Glutamatergic neuron (in vitro differentiated cells): Measurements from ENCODE around the gene LSM5. TPM values are rescaled to one million over a fixed set of nuclear protein-coding genes. Genes with fewer than 3 reads are reported as not detected.

Experiments used
- DNase-seq: peaks from one replicate; pipeline ENCODE4 v3.0.0; 2022
- H3K27ac Mint-ChIP-seq: one replicate; pipeline ENCODE4 v1.8.0; 2020; ENCODE audit warnings: mild to moderate bottlenecking, mixed read lengths, inconsistent platforms; ENCODE audit not compliant: unreplicated experiment
- H3K27me3 Mint-ChIP-seq: one replicate; pipeline ENCODE4 v1.8.0; 2020; ENCODE audit warnings: mild to moderate bottlenecking, moderate library complexity, mixed read lengths, inconsistent platforms; ENCODE audit not compliant: unreplicated experiment
- H3K36me3 Mint-ChIP-seq: one replicate; pipeline ENCODE4 v1.8.0; 2020; ENCODE audit warnings: mild to moderate bottlenecking, mixed read lengths, inconsistent platforms; ENCODE audit not compliant: unreplicated experiment
- H3K4me1 Mint-ChIP-seq: one replicate; pipeline ENCODE4 v1.8.0; 2020; ENCODE audit warnings: mild to moderate bottlenecking, low read depth, mixed read lengths, inconsistent platforms; ENCODE audit not compliant: unreplicated experiment
- H3K4me3 Mint-ChIP-seq: one replicate; pipeline ENCODE4 v1.8.0; 2020; ENCODE audit warnings: mild to moderate bottlenecking, mixed read lengths, inconsistent platforms; ENCODE audit not compliant: unreplicated experiment
- H3K9me3 Mint-ChIP-seq: one replicate; pipeline ENCODE4 v1.8.0; 2020; ENCODE audit warnings: mild to moderate bottlenecking, moderate library complexity, mixed read lengths, inconsistent platforms; ENCODE audit not compliant: unreplicated experiment
- CTCF ChIP-seq: fragments of 200-600 bp; sonication (generic); IDR thresholded peaks from one replicate; pipeline ENCODE4 v1.5.0; 2021; ENCODE audit not compliant: partially characterized antibody, unreplicated experiment
- total RNA-seq: library from RNA; stranded (reverse); fragmentation: NEBNext Ultra II Directional; extraction: Animal tissue kit (Norgen Biotek cat#: 25700); gene quantifications from one replicate; pipeline ENCODE4 v1.2.1, GENCODE V29; 2021; ENCODE audit not compliant: unreplicated experiment

Gene LSM5
- total RNA-seq, 1 donor from 2014 or later = 46.6 TPM

DNA sequence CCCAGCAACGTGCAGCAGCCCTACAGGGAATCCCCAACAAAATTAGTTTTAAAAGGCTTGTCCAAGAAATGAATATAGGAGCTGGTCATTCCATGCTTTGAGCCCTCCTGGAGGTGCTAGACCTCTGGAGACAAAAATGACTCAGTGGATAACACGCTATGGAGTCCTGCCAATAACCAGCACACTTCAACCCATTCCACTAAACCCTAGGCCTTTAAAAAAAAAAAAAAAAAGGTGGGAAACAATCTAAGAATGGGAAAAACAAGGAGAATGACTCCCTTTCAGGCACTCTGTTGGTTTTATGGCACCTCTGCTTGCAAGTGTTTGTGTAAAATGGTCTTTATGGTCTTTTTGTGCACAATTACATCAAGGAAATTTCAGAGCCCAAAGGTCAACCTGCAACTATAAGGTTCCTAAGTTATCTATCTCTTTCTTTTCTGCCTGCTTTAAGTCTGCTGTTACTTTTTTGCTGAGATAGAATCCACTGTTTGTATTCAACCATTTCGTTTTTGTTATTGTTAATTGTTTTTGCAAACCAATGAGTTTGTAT, 26.4 kb upstream of the LSM5 start:
- TF ChIP-seq CTCF = no peak
- Mint-ChIP-seq H3K36me3 (peaks cover 55% of the 10 kb centered on the region), H3K4me1 (no peaks in the 10 kb centered on the region), H3K27ac (no peak overlapping the region), H3K27me3 (peaks cover 2% of the 10 kb centered on the region), H3K9me3 (peaks cover 15% of the 10 kb centered on the region), H3K4me3 (no peak overlapping the region)
- DNase-seq = no peak

DNA sequence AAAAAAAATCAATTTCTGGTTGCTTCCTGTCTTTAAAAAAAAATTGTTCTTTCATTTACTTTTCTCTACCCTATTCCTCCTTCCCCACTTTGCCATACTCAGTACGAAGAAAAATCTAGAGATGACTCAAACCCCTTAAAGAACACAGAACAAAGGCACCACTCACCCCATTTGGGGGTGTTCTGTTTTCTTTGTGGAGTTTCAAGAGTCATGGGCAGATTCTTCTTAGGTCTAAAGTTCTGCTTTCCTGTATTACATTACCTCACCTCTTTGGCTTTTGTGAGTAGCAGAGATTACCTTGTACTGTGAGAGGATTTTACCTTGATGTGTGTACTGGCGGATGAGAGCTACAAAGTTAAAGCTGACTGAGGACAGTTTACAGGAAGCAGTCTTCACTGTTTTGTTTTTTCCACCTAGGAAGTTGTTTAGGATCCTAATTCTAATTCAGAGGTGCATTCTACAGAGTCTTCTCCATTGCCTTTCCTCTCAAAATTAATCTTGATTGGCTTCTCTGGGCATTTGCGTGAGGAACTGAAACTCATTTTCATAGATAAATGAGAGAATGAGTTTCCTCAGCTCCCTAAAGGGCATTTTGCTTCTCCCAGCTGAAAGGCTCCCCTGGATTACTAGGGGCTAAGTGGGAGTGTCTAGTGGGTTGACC, 25.8 kb upstream of the LSM5 start:
- Mint-ChIP-seq H3K4me1 (no peaks in the 10 kb centered on the region), H3K27ac (no peak overlapping the region), H3K4me3 (no peak overlapping the region), H3K9me3 (peaks cover 17% of the 10 kb centered on the region), H3K36me3 (peaks cover 49% of the 10 kb centered on the region), H3K27me3 (peaks cover 3% of the 10 kb centered on the region)
- TF ChIP-seq CTCF = no peak
- no peak for DNase-seq

DNA sequence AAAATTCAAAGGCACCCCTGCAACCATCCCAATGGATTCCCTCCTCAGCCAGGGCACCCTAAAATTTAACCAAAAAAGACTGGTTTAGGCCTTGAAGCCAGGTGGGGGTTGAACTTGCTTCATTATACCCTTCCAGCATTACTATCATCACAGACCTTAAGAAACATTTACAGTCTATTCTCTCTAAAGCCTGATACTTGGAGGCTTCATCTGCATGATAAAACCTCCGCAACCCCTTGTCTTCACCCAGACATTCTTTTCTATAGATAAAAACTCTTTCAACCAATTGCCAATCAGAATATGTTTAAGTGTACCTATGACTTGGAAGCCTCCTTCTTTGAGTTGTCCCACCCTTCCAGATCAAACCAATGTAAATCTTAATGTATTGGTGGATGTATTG, 23.0 kb upstream of the LSM5 start:
- H3K27ac Mint-ChIP-seq = no peak overlapping the region
- DNase-seq = no peak
- H3K4me3 Mint-ChIP-seq = no peak overlapping the region
- no peak for TF ChIP-seq CTCF
- peaks cover 2% of the 10 kb centered on the region for H3K27me3 Mint-ChIP-seq
- H3K36me3 Mint-ChIP-seq = peaks cover 34% of the 10 kb centered on the region
- no peaks in the 10 kb centered on the region for H3K4me1 Mint-ChIP-seq
- H3K9me3 Mint-ChIP-seq = peaks cover 10% of the 10 kb centered on the region

GRCh38 chr7:32511791-32512190, 21.6 kb upstream of the LSM5 start:
- Mint-ChIP-seq H3K4me1 (no peaks in the 10 kb centered on the region), H3K36me3 (peaks cover 26% of the 10 kb centered on the region), H3K9me3 (peaks cover 9% of the 10 kb centered on the region), H3K27ac (no peak overlapping the region), H3K27me3 (peaks cover 2% of the 10 kb centered on the region), H3K4me3 (no peak overlapping the region)
- DNase-seq = no peak
- TF ChIP-seq CTCF = no peak

DNA sequence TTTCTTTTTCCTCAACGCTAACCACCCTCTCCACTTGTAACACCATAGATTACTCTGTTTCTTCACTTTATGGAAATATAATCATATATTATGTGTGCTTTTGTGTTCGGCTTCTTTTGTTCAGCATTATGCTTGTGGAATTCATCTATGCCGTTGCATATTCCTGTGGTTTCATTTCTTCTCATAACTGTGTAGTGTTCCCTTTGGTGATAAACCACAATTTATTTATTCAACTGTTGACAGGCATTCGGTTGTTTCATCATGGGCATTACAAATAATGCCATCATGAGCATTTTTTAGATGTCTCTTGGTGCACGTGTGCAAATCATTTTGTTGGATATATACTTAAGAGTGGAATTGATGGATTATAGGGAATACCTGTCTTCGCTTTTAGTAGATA, 17.2 kb upstream of the LSM5 start:
- H3K4me3 Mint-ChIP-seq = no peak overlapping the region
- peaks cover 6% of the 10 kb centered on the region for H3K9me3 Mint-ChIP-seq
- H3K4me1 Mint-ChIP-seq = no peaks in the 10 kb centered on the region
- no peak for DNase-seq
- peaks cover 2% of the 10 kb centered on the region for H3K27me3 Mint-ChIP-seq
- H3K36me3 Mint-ChIP-seq = no peaks in the 10 kb centered on the region
- no peak for TF ChIP-seq CTCF
- no peak overlapping the region for H3K27ac Mint-ChIP-seq
